HEK293 (cell line): ENCODE results near the gene SLC10A4.

ENCODE experiments used
- CTCF ChIA-PET: fragments of 350-600 bp; formaldehyde crosslinking; extraction: SDS; loops from one replicate; lab custom pipeline; 2021; ENCODE audit warnings: antibody characterized with exemption; lab: Yijun Ruan, JAX
- POLR2A ChIA-PET: fragments of 300-600 bp; formaldehyde crosslinking; extraction: SDS; loops from one replicate; lab custom pipeline; 2020; ENCODE audit warnings: antibody characterized with exemption, inconsistent platforms; lab: Yijun Ruan, JAX
- H3K27ac ChIP-seq: fragments of 200-500 bp; sonication (Bioruptor generic); 2 replicates; pipeline ENCODE4 v1.5.1; 2014; ENCODE audit warnings: low read depth, low read length, control low read depth, inconsistent platforms; ENCODE audit errors: extremely low read depth
- H3K36me3 ChIP-seq, 2 experiments: fragments of 200-500 bp in 1 of 2; sonication (Bioruptor generic) in 1 of 2; 1 replicate in 1 of 2; 2 replicates in 1 of 2; pipeline ENCODE4 v1.5.1; 2014 to 2017; ENCODE audit warnings: inconsistent platforms in 2 of 2, low read length in 2 of 2; ENCODE audit not compliant: control insufficient read depth in 2 of 2, insufficient read depth in 1 of 2
- H3K4me1 ChIP-seq: fragments of 200-500 bp; sonication (Bioruptor generic); 2 replicates; pipeline ENCODE4 v1.5.1; 2014; ENCODE audit warnings: mild to moderate bottlenecking, low read length, inconsistent platforms; ENCODE audit not compliant: control insufficient read depth, insufficient read depth
- H3K4me3 ChIP-seq: 2 replicates; pipeline ENCODE4 v1.5.1; 2011; ENCODE audit warnings: low read depth, mild to moderate bottlenecking, control low read depth, low read length, moderate library complexity
- H3K9me3 ChIP-seq: fragments of 200-500 bp; sonication (Bioruptor generic); 2 replicates; pipeline ENCODE4 v1.5.1; 2014; ENCODE audit warnings: low read depth, low read length, inconsistent platforms; ENCODE audit not compliant: control insufficient read depth, insufficient read depth
- GLIS2 ChIP-seq: fragments of 450-650 bp; formaldehyde crosslinking; IDR thresholded peaks from 2 replicates; pipeline ENCODE4 v1.5.1; 2016; ENCODE audit warnings: missing biosample characterization, missing genetic modification characterization
- RBAK ChIP-seq: fragments of 450-650 bp; formaldehyde crosslinking; IDR thresholded peaks from 2 replicates; pipeline ENCODE4 v1.5.1; 2016; ENCODE audit warnings: missing biosample characterization, missing genetic modification characterization
- TRIM28 ChIP-seq: IDR thresholded peaks from 2 replicates; pipeline ENCODE4 v1.6.1; 2011; ENCODE audit warnings: low read length, control low read depth, borderline replicate concordance
- WT1 ChIP-seq: fragments of 450-650 bp; formaldehyde crosslinking; IDR thresholded peaks from 2 replicates; pipeline ENCODE4 v1.5.1; 2016; ENCODE audit warnings: missing biosample characterization, missing genetic modification characterization
- ZIC2 ChIP-seq: fragments of 450-650 bp; formaldehyde crosslinking; IDR thresholded peaks from 2 replicates; pipeline ENCODE4 v1.5.1; 2016; ENCODE audit warnings: missing biosample characterization, missing genetic modification characterization
- ZNF114 ChIP-seq: fragments of 450-650 bp; formaldehyde crosslinking; IDR thresholded peaks from 2 replicates; pipeline ENCODE4 v1.5.0; 2017; ENCODE audit warnings: missing biosample characterization, missing genetic modification characterization
- ZNF133 ChIP-seq: fragments of 450-650 bp; formaldehyde crosslinking; IDR thresholded peaks from 2 replicates; pipeline ENCODE4 v1.5.1; 2016; ENCODE audit warnings: missing biosample characterization, missing genetic modification characterization
- ZNF19 ChIP-seq: fragments of 450-650 bp; formaldehyde crosslinking; IDR thresholded peaks from 2 replicates; pipeline ENCODE4; 2016; ENCODE audit warnings: missing biosample characterization, missing genetic modification characterization, low read depth
- ZNF394 ChIP-seq: fragments of 450-650 bp; formaldehyde crosslinking; IDR thresholded peaks from 2 replicates; pipeline ENCODE4 v1.5.1; 2016; ENCODE audit warnings: missing biosample characterization, missing genetic modification characterization, mild to moderate bottlenecking, moderate library complexity, borderline replicate concordance
- ZNF423 ChIP-seq: fragments of 450-650 bp; formaldehyde crosslinking; IDR thresholded peaks from 2 replicates; pipeline ENCODE4 v1.5.1; 2016; ENCODE audit warnings: missing biosample characterization, missing genetic modification characterization
- ZNF549 ChIP-seq: fragments of 450-650 bp; IDR thresholded peaks from 2 replicates; pipeline ENCODE4 v1.5.1; 2018; ENCODE audit warnings: missing biosample characterization, missing genetic modification characterization, mild to moderate bottlenecking, inconsistent platforms, moderate library complexity
- ZNF571 ChIP-seq: fragments of 450-650 bp; formaldehyde crosslinking; IDR thresholded peaks from 2 replicates; pipeline ENCODE4 v1.5.0; 2017; ENCODE audit warnings: missing biosample characterization, missing genetic modification characterization
- ZNF677 ChIP-seq: fragments of 450-650 bp; IDR thresholded peaks from 2 replicates; pipeline ENCODE4 v1.5.0; 2018; ENCODE audit warnings: missing biosample characterization, mild to moderate bottlenecking, missing genetic modification characterization, moderate library complexity
- ZNF76 ChIP-seq: fragments of 450-650 bp; formaldehyde crosslinking; IDR thresholded peaks from 2 replicates; pipeline ENCODE4; 2016; ENCODE audit warnings: low read depth, missing biosample characterization, missing genetic modification characterization, borderline replicate concordance
- ZNF777 ChIP-seq: fragments of 450-650 bp; formaldehyde crosslinking; IDR thresholded peaks from 2 replicates; pipeline ENCODE4 v1.5.1; 2017; ENCODE audit warnings: missing biosample characterization, missing genetic modification characterization, borderline replicate concordance
- ZNF830 ChIP-seq: fragments of 450-650 bp; IDR thresholded peaks from 2 replicates; pipeline ENCODE4 v1.5.0; 2018; ENCODE audit warnings: missing biosample characterization, missing genetic modification characterization, low read depth, mild to moderate bottlenecking, moderate library complexity
- TF ChIP-seq, protein P1 (sequence below): fragments of 450-650 bp; formaldehyde crosslinking; IDR thresholded peaks from 2 replicates; pipeline ENCODE4 v1.5.1; 2016; ENCODE audit warnings: missing biosample characterization, missing genetic modification characterization
- TF ChIP-seq, protein P2 (sequence below): fragments of 450-650 bp; formaldehyde crosslinking; IDR thresholded peaks from 2 replicates; pipeline ENCODE4 v1.5.1; 2016; ENCODE audit warnings: missing biosample characterization, missing genetic modification characterization, borderline replicate concordance
- TF ChIP-seq, protein P3 (sequence below): fragments of 450-650 bp; formaldehyde crosslinking; IDR thresholded peaks from 2 replicates; pipeline ENCODE4 v1.5.1; 2016; ENCODE audit warnings: missing biosample characterization, missing genetic modification characterization

The SLC10A4 gene

DNA sequence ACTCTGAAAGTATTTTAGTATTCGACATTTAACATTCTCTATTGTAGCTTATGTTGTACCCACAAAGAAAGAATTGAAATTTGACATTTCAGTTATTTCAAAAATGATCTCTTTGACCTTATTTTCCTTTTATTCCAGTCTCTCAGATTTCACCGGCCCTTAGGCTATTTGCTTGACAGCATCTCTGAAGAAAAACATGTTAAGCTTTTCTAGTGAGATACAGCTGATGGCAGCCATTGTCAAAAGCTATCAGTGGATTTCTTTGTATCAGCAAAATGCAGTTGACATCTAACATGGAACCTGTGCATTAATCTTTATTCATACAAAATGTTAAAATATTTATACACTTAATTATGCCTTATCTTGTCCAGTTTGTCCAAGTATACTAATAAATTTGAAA lies 23.6 kb downstream of the SLC10A4 start (continued):
- TF ChIP-seq ZNF777 (tag by site-specific recombination) = no peak

DNA sequence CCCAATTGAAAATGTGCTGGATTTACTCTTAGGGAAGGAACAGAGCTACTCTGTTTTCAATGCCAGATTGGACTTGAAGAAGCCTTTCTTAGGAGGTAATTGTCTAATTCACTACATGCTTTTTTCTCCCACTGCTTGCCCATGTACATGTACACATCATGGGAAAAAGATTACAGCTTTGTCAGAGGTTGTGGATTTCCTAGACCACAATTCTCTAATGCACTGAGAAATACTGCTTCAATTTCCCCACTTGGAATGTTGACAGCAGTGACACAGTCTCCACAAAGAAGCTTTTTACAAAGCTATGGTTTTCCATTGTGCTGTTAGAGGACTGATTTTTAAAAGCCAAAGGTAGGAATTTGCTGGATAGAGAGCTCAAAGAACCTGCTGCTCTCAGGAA lies 26.4 kb downstream of the SLC10A4 start:
- CTCF ChIA-PET = no interaction called here
- H3K9me3 ChIP-seq = no peaks in the 10 kb centered on the region
- H3K27ac ChIP-seq = no peak overlapping the region
- TF ChIP-seq ZNF114 (tag by site-specific recombination) = no peak
- TF ChIP-seq, protein P1, sequence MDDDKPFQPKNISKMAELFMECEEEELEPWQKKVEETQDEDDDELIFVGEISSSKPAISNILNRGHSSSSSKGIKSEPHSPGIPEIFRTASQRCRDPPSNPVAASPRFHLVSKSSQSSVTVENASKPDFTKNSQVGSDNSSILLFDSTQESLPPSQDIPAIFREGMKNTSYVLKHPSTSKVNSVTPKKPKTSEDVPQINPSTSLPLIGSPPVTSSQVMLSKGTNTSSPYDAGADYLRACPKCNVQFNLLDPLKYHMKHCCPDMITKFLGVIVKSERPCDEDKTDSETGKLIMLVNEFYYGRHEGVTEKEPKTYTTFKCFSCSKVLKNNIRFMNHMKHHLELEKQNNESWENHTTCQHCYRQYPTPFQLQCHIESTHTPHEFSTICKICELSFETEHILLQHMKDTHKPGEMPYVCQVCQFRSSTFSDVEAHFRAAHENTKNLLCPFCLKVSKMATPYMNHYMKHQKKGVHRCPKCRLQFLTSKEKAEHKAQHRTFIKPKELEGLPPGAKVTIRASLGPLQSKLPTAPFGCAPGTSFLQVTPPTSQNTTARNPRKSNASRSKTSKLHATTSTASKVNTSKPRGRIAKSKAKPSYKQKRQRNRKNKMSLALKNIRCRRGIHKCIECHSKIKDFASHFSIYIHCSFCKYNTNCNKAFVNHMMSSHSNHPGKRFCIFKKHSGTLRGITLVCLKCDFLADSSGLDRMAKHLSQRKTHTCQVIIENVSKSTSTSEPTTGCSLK (tag by site-specific recombination) = no peak
- no peaks in the 10 kb centered on the region for H3K4me1 ChIP-seq
- POLR2A ChIA-PET = no interaction called here
- H3K4me3 ChIP-seq = no peak overlapping the region
- peaks cover 0 to 57% of the 10 kb centered on the region in 2 experiments; a peak in 1 of 3 replicates for H3K36me3 ChIP-seq

DNA sequence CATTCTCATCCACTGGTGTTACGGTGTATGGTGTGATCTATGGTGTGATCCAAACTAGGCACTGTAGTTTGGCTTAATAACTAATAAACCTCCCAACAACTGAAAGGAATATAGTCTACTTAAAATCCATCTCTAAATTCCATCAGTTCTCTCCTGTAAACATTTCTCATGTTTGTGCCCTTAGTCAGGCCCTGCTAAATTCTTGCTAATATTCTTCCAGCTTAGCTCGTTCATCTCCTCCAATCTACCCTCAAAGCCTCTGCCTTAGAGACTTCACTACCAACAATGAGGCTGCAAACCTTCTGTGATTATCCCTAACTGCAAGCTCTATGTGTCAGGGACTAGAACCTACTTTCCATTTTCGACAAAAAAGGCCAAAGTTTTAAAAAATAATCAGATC lies 35.0 kb downstream of the SLC10A4 start:
- ChIA-PET CTCF (interaction anchor here (0.7 kb wide), 1 partner anchor 28 kb away, joined by 3 read pairs; no protein-coding TSS in a partner anchor), POLR2A (no interaction called here)
- TF ChIP-seq ZNF830 (tag by site-specific recombination) = no peak
- TF ChIP-seq, protein P2, sequence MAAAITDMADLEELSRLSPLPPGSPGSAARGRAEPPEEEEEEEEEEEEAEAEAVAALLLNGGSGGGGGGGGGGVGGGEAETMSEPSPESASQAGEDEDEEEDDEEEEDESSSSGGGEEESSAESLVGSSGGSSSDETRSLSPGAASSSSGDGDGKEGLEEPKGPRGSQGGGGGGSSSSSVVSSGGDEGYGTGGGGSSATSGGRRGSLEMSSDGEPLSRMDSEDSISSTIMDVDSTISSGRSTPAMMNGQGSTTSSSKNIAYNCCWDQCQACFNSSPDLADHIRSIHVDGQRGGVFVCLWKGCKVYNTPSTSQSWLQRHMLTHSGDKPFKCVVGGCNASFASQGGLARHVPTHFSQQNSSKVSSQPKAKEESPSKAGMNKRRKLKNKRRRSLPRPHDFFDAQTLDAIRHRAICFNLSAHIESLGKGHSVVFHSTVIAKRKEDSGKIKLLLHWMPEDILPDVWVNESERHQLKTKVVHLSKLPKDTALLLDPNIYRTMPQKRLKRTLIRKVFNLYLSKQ (tag by site-specific recombination) = no peak
- no peak for TF ChIP-seq RBAK
- no peak for TF ChIP-seq ZNF76
- no peak for TF ChIP-seq ZNF549
- no peak for TF ChIP-seq TRIM28
- TF ChIP-seq WT1 (tag by site-specific recombination) = no peak
- no peak for TF ChIP-seq ZNF677
- TF ChIP-seq, protein P3, sequence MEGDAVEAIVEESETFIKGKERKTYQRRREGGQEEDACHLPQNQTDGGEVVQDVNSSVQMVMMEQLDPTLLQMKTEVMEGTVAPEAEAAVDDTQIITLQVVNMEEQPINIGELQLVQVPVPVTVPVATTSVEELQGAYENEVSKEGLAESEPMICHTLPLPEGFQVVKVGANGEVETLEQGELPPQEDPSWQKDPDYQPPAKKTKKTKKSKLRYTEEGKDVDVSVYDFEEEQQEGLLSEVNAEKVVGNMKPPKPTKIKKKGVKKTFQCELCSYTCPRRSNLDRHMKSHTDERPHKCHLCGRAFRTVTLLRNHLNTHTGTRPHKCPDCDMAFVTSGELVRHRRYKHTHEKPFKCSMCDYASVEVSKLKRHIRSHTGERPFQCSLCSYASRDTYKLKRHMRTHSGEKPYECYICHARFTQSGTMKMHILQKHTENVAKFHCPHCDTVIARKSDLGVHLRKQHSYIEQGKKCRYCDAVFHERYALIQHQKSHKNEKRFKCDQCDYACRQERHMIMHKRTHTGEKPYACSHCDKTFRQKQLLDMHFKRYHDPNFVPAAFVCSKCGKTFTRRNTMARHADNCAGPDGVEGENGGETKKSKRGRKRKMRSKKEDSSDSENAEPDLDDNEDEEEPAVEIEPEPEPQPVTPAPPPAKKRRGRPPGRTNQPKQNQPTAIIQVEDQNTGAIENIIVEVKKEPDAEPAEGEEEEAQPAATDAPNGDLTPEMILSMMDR (tag by site-specific recombination) = no peak
- no peak for TF ChIP-seq ZNF571
- no peak for TF ChIP-seq ZIC2 (tag by site-specific recombination)
- TF ChIP-seq ZNF394 (tag by site-specific recombination) = no peak
- no peak for TF ChIP-seq ZNF19 (tag by site-specific recombination)
- no peak for TF ChIP-seq GLIS2
- TF ChIP-seq ZNF133 (tag by site-specific recombination) = no peak
- no peak for TF ChIP-seq ZNF423 (tag by site-specific recombination)
- peaks cover 5 to 52% of the 10 kb centered on the region in 2 experiments; a peak in 1 of 3 replicates for H3K36me3 ChIP-seq
- H3K27ac ChIP-seq = no peak overlapping the region
- H3K9me3 ChIP-seq = no peaks in the 10 kb centered on the region
- no peaks in the 10 kb centered on the region for H3K4me1 ChIP-seq
- H3K4me3 ChIP-seq = no peak overlapping the region
